H1 (cell line): ENCODE results near the gene TTC21A. TPM values are rescaled to one million over a fixed set of nuclear protein-coding genes. Genes with fewer than 3 reads are reported as not detected.

Experiments used
- CTCF ChIA-PET: fragments of 300-600 bp; sonication (Branson Sonifier 250); formaldehyde crosslinking; loops from one replicate; lab custom pipeline; 2021; ENCODE audit not compliant: partially characterized antibody; lab: Charles Lee
- POLR2A ChIA-PET: fragments of 300-600 bp; sonication (Branson Sonifier 250); formaldehyde crosslinking; loops from one replicate; lab custom pipeline; 2021; ENCODE audit warnings: inconsistent platforms; ENCODE audit not compliant: partially characterized antibody; lab: Charles Lee
- DNase-seq, 2 experiments: peaks; one replicate each; pipeline versions ENCODE4 v3.0.0 to v3.0.0-alpha.2; 2010 to 2022; ENCODE audit warnings: low spot score in 2 of 2, low read depth in 1 of 2, mixed read lengths in 1 of 2
- FAIRE-seq: peaks from 2 replicates; lab custom pipeline; 2011; peaks lifted over from hg19 to GRCh38; lab: Jason Lieb, UNC
- H2AFZ ChIP-seq: 2 replicates; pipeline ENCODE4 v1.8.1; 2012; ENCODE audit warnings: low read length, inconsistent platforms
- H2AK5ac ChIP-seq: 2 replicates; pipeline ENCODE4 v1.6.1; 2013; ENCODE audit warnings: low read depth, low read length
- H2BK120ac ChIP-seq: replicated peaks from 2 replicates; pipeline ENCODE3; 2013; ENCODE audit warnings: low read depth, low read length, inconsistent platforms
- H2BK12ac ChIP-seq: 2 replicates; pipeline ENCODE4 v1.6.1; 2013; ENCODE audit warnings: low read depth, low read length
- H2BK15ac ChIP-seq: 2 replicates; pipeline ENCODE4 v1.6.1; 2013; ENCODE audit warnings: low read length
- H2BK20ac ChIP-seq: 2 replicates; pipeline ENCODE4 v1.6.1; 2013; ENCODE audit warnings: low read length
- H2BK5ac ChIP-seq: 2 replicates; pipeline ENCODE4 v1.6.1; 2013; ENCODE audit warnings: low read depth, low read length
- H3K14ac ChIP-seq: 2 replicates; pipeline ENCODE4 v1.6.1; 2013; ENCODE audit warnings: inconsistent platforms; ENCODE audit not compliant: insufficient read length
- H3K18ac ChIP-seq: 2 replicates; pipeline ENCODE4 v1.6.1; 2013; ENCODE audit warnings: low read length; ENCODE audit errors: extremely low read depth
- H3K23ac ChIP-seq: 2 replicates; pipeline ENCODE4 v1.6.1; 2013; ENCODE audit warnings: inconsistent platforms; ENCODE audit not compliant: insufficient read length
- H3K23me2 ChIP-seq: 2 replicates; pipeline ENCODE4 v1.6.1; 2013; ENCODE audit warnings: low read depth, low read length
- H3K27ac ChIP-seq: 2 replicates; pipeline ENCODE4 v1.6.1; 2011; ENCODE audit warnings: low read depth, low read length, inconsistent platforms
- H3K27me3 ChIP-seq, 4 experiments: replicated peaks in 1 of 4; 1 replicate in 1 of 4; 2 replicates in 3 of 4; pipeline versions ENCODE4 v1.6.1 to v1.8.1; 2011 to 2013; ENCODE audit warnings: low read length in 3 of 4, mild to moderate bottlenecking in 3 of 4, inconsistent platforms in 2 of 4, mixed read lengths in 2 of 4, moderate library complexity in 1 of 4; ENCODE audit not compliant: control insufficient read depth in 3 of 4, insufficient read depth in 3 of 4; ENCODE audit errors: extremely low read depth in 1 of 4
- H3K36me3 ChIP-seq, 4 experiments: 2 replicates each; pipeline versions ENCODE4 v1.6.1 to v1.8.1; 2011 to 2013; ENCODE audit warnings: mild to moderate bottlenecking in 4 of 4, low read length in 3 of 4, moderate library complexity in 2 of 4, control low read depth in 1 of 4, inconsistent platforms in 1 of 4; ENCODE audit not compliant: insufficient read depth in 4 of 4, control insufficient read depth in 2 of 4
- H3K4ac ChIP-seq: replicated peaks from 2 replicates; pipeline ENCODE3; 2013; ENCODE audit warnings: low read length, low read depth, mixed read lengths, inconsistent platforms; ENCODE audit not compliant: insufficient read length
- H3K4me1 ChIP-seq, 4 experiments: replicated peaks in 1 of 4; 1 replicate in 1 of 4; 2 replicates in 3 of 4; pipeline versions ENCODE4 v1.6.1 to v1.8.1; 2011 to 2013; ENCODE audit warnings: low read length in 3 of 4, inconsistent platforms in 2 of 4, mixed read lengths in 1 of 4; ENCODE audit not compliant: insufficient read depth in 4 of 4, control insufficient read depth in 3 of 4
- H3K4me2 ChIP-seq, 2 experiments: 2 replicates each; pipeline versions ENCODE4 v1.6.1 to v1.8.1; 2011 to 2013; ENCODE audit warnings: low read depth in 2 of 2, low read length in 2 of 2, control low read depth in 1 of 2, inconsistent platforms in 1 of 2, mild to moderate bottlenecking in 1 of 2; ENCODE audit not compliant: insufficient read depth in 1 of 2
- H3K4me3 ChIP-seq, 4 experiments: fragments of 200-600, 300-600 bp in 1 of 4; sonication (generic), shearing (Covaris generic), sonication (Bioruptor Twin) in 1 of 4; 2 replicates each; pipeline versions ENCODE4 v1.5.1 to v1.8.1; 2011 to 2016; ENCODE audit warnings: low read length in 4 of 4, low read depth in 3 of 4, control low read depth in 2 of 4, inconsistent platforms in 2 of 4, mild to moderate bottlenecking in 2 of 4, mixed read lengths in 1 of 4, moderate library complexity in 1 of 4; ENCODE audit not compliant: insufficient read depth in 2 of 4; ENCODE audit errors: extremely low read depth in 1 of 4
- H3K56ac ChIP-seq: replicated peaks from 2 replicates; pipeline ENCODE3; 2013; ENCODE audit warnings: low read depth, mild to moderate bottlenecking, mixed read lengths, low read length, inconsistent platforms; ENCODE audit not compliant: insufficient read length
- H3K79me1 ChIP-seq: 2 replicates; pipeline ENCODE4 v1.6.1; 2013; ENCODE audit warnings: low read depth, low read length, control low read depth
- H3K79me2 ChIP-seq, 2 experiments: 2 replicates each; pipeline versions ENCODE4 v1.6.1 to v1.8.1; 2012 to 2013; ENCODE audit warnings: low read length in 2 of 2, mild to moderate bottlenecking in 2 of 2, inconsistent platforms in 1 of 2; ENCODE audit not compliant: insufficient read depth in 2 of 2, control insufficient read depth in 1 of 2
- H3K9ac ChIP-seq, 4 experiments: replicated peaks in 1 of 4; 1 replicate in 1 of 4; 2 replicates in 3 of 4; pipeline versions ENCODE4 v1.6.1 to v1.8.1; 2011 to 2013; ENCODE audit warnings: low read depth in 3 of 4, low read length in 3 of 4, control low read depth in 2 of 4, mild to moderate bottlenecking in 2 of 4, moderate library complexity in 2 of 4, inconsistent platforms in 1 of 4; ENCODE audit errors: extremely low read depth in 1 of 4
- H3K9me3 ChIP-seq, 2 experiments: 2 replicates each; pipeline versions ENCODE4 v1.6.1 to v1.8.1; 2012 to 2013; ENCODE audit warnings: mild to moderate bottlenecking in 2 of 2, moderate library complexity in 2 of 2, control low read depth in 1 of 2, inconsistent platforms in 1 of 2, low read depth in 1 of 2, low read length in 1 of 2, mixed read lengths in 1 of 2; ENCODE audit not compliant: insufficient read depth in 2 of 2
- H4K20me1 ChIP-seq, 2 experiments: replicated peaks in 1 of 2; 2 replicates each; pipeline versions ENCODE3 to v1.8.1; 2011 to 2013; ENCODE audit warnings: inconsistent platforms in 2 of 2, low read length in 2 of 2, mild to moderate bottlenecking in 1 of 2; ENCODE audit not compliant: insufficient read depth in 2 of 2, control insufficient read depth in 1 of 2
- H4K5ac ChIP-seq: 2 replicates; pipeline ENCODE4 v1.6.1; 2013; ENCODE audit warnings: low read length, low read depth, mixed read lengths, inconsistent platforms; ENCODE audit not compliant: insufficient read length
- H4K8ac ChIP-seq: 2 replicates; pipeline ENCODE4 v1.8.0; 2013; ENCODE audit warnings: mild to moderate bottlenecking, moderate library complexity, low read length, inconsistent platforms; ENCODE audit not compliant: insufficient read depth; ENCODE audit errors: extremely low read depth
- H4K91ac ChIP-seq: replicated peaks from 2 replicates; pipeline ENCODE3; 2013; ENCODE audit warnings: low read length, mixed read lengths, inconsistent platforms; ENCODE audit not compliant: insufficient read length
- BCL11A ChIP-seq, 2 experiments: IDR thresholded peaks; one replicate each; pipeline ENCODE4 v1.6.1; 2011; ENCODE audit warnings: low read depth in 2 of 2, low read length in 2 of 2, mild to moderate bottlenecking in 2 of 2
- BRCA1 ChIP-seq: IDR thresholded peaks from 2 replicates; pipeline ENCODE4 v1.6.1; 2012; ENCODE audit warnings: low read depth, low read length, improper control_type of control experiment
- CBX8 ChIP-seq: fragments of 300-800, 300-1000 bp; sonication (generic); IDR thresholded peaks from 2 replicates; pipeline ENCODE4 v1.7.1; 2016; ENCODE audit warnings: low read depth, low read length, borderline replicate concordance
- CEBPB ChIP-seq: IDR thresholded peaks from 2 replicates; pipeline ENCODE4 v1.6.1; 2012; ENCODE audit warnings: low read depth, low read length
- EGR1 ChIP-seq: IDR thresholded peaks from 2 replicates; pipeline ENCODE4 v1.6.1; 2011; ENCODE audit warnings: low read depth, low read length, borderline replicate concordance
- GTF2F1 ChIP-seq: IDR thresholded peaks from 2 replicates; pipeline ENCODE4 v1.6.1; 2012; ENCODE audit warnings: low read depth, low read length, improper control_type of control experiment, borderline replicate concordance
- KDM1A ChIP-seq: fragments of 200-600, 300-600 bp; sonication (generic); IDR thresholded peaks from 2 replicates; pipeline ENCODE4 v1.7.1; 2016; ENCODE audit warnings: mild to moderate bottlenecking, low read length, borderline replicate concordance
- PHF8 ChIP-seq: fragments of 200-600 bp; sonication (generic); conservative IDR thresholded peaks from 2 replicates; pipeline ENCODE4 v1.7.1; 2012; ENCODE audit warnings: low read depth, mild to moderate bottlenecking, inconsistent platforms, low read length, moderate library complexity
- POU5F1 ChIP-seq: IDR thresholded peaks from 2 replicates; pipeline ENCODE4 v1.6.1; 2011; ENCODE audit warnings: low read depth, mild to moderate bottlenecking, low read length, moderate library complexity
- RAD21 ChIP-seq, 2 experiments: IDR thresholded peaks in 1 of 2; conservative IDR thresholded peaks in 1 of 2; 2 replicates each; pipeline ENCODE4 v1.6.1; 2011; ENCODE audit warnings: low read depth in 2 of 2, low read length in 2 of 2, improper control_type of control experiment in 1 of 2, inconsistent platforms in 1 of 2, mild to moderate bottlenecking in 1 of 2, moderate library complexity in 1 of 2
- SP4 ChIP-seq: IDR thresholded peaks from 2 replicates; pipeline ENCODE4 v1.6.1; 2012; ENCODE audit warnings: low read length, inconsistent platforms
- SRF ChIP-seq: IDR thresholded peaks from 2 replicates; pipeline ENCODE4 v1.6.1; 2011; ENCODE audit warnings: mild to moderate bottlenecking, low read depth, low read length, moderate library complexity
- TBP ChIP-seq: IDR thresholded peaks from 2 replicates; pipeline ENCODE4 v1.6.1; 2011; ENCODE audit warnings: low read depth, low read length, improper control_type of control experiment
- TEAD4 ChIP-seq: IDR thresholded peaks from 2 replicates; pipeline ENCODE4 v1.6.1; 2012; ENCODE audit warnings: low read depth, low read length, inconsistent platforms, mixed read lengths
- ZNF274 ChIP-seq: IDR thresholded peaks from 2 replicates; pipeline ENCODE4 v1.7.0; 2012; ENCODE audit warnings: low read length, borderline replicate concordance; ENCODE audit errors: extremely low read depth
- WGBS, 2 experiments: shearing (Covaris generic) in 1 of 2; methylation state at CpG; one replicate each; pipeline versions ENCODE4 v1.1.6 to v1.1.7; 2013 to 2015; ENCODE audit warnings: low lambda C conversion rate in 2 of 2, mixed read lengths in 2 of 2, inconsistent platforms in 1 of 2, low coverage in 1 of 2, missing lambda C conversion rate in 1 of 2; ENCODE audit not compliant: insufficient replicate concordance in 2 of 2, insufficient coverage in 1 of 2, insufficient read length in 1 of 2; ENCODE audit errors: extremely low coverage in 1 of 2, missing lambda C conversion rate in 1 of 2; 5-methylcytosine and 5-hydroxymethylcytosine counted together
- polyA plus RNA-seq, 7 experiments: library from polyadenylated mRNA; depleted of rRNA in 3 of 7; stranded (reverse) in 5 of 7; unstranded in 2 of 7; fragments of >200 nt in 5 of 7; fragments of 200-250 nt in 2 of 7; gene quantifications; 1 replicate in 5 of 7; 2 replicates in 1 of 7; 4 replicates in 1 of 7; pipeline versions ENCODE4 v1.2.1 to v1.2.3, GENCODE V29; 2011 to 2013; ENCODE audit warnings: missing spikeins in 2 of 7, mixed read lengths in 2 of 7
- total RNA-seq: library from RNA; stranded (reverse); fragmentation: NEBNext Ultra II Directional; extraction: Animal tissue kit (Norgen Biotek cat#: 25700); gene quantifications from 2 replicates; pipeline ENCODE4 v1.2.1, GENCODE V29; 2021

Gene TTC21A
- total and polyA plus RNA-seq, 2 of the 8 experiments (the other 6 are each of a cell fraction or from before 2014, with no cell fraction given): 2.3 to 2.8 TPM

DNA sequence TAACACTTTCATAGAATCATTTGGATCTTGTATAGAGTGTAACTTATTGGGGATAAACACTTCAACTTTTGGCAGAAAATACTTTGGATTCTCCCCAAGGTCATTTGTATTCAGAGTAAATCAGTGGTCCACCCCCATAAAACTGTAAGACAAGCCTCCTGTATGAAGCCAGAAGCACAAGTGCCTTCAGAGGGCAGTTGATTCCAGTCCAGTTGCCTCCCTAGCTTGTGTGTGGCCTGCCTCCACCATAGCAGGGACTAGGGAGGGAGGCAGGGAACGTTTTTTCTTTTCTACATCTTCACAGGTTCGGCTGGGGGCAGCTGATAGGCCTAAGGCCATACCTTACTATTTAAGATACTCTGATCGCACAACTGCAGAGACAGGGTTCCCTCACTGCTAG is 11.7 kb upstream of the TTC21A start:
- H4K5ac ChIP-seq: no peak overlapping the region
- no peak overlapping the region for H2BK5ac ChIP-seq
- H4K8ac ChIP-seq: no peak overlapping the region
- no peak overlapping the region for H2AFZ ChIP-seq
- H3K79me1 ChIP-seq: no peaks in the 10 kb centered on the region
- H3K23ac ChIP-seq: no peak overlapping the region
- peaks cover 22 to 57% (median 50%) of the 10 kb centered on the region in 4 experiments for H3K36me3 ChIP-seq
- no peaks in the 10 kb centered on the region; the same call in 1 of the 2 replicates for H3K23me2 ChIP-seq
- DNase-seq: peak in 1 of 2 experiments; percentile 24
- ChIA-PET POLR2A (interaction anchor here (0.6 kb wide), 1 partner anchor 26 kb away, joined by 3 read pairs; no protein-coding TSS in a partner anchor), CTCF (interaction anchor here (1.3 to 3.2 kb wide), 2 partner anchors 96 to 193 kb away, joined by 3 to 16 read pairs; partner anchors contain the start of gene XIRP1)
- H3K27ac ChIP-seq: no peak overlapping the region
- H2BK12ac ChIP-seq: no peak overlapping the region
- no peak overlapping the region for H3K4me2 ChIP-seq
- no peaks in the 10 kb centered on the region for H3K4me1 ChIP-seq
- no peak overlapping the region for H3K4me3 ChIP-seq
- peaks cover 0 to 2% (median 0%) of the 10 kb centered on the region in 4 experiments; a peak in 1 of 7 replicates for H3K27me3 ChIP-seq
- H3K18ac ChIP-seq: no peak overlapping the region
- H3K4ac ChIP-seq: no peak overlapping the region
- no peaks in the 10 kb centered on the region; a peak in 1 of 4 replicates for H3K9me3 ChIP-seq
- H2BK15ac ChIP-seq: no peak overlapping the region
- no peak for FAIRE-seq
- H3K56ac ChIP-seq: no peak overlapping the region
- WGBS, 2 experiments: 90% methylated on average over 3 of the region's 3 CpGs; no CpG with 5 or more reads in 1 of the 2 experiments
- H2BK20ac ChIP-seq: no peak overlapping the region
- H2BK120ac ChIP-seq: no peak overlapping the region
- no peak overlapping the region for H3K14ac ChIP-seq
- no peak overlapping the region for H4K91ac ChIP-seq
- no peak overlapping the region for H2AK5ac ChIP-seq
- no peaks in the 10 kb centered on the region for H3K79me2 ChIP-seq
- peaks cover 0 to 3% of the 10 kb centered on the region in 2 experiments for H4K20me1 ChIP-seq
- H3K9ac ChIP-seq: no peak overlapping the region
- TF ChIP-seq CEBPB (no peak), GTF2F1 (no peak), TBP (no peak), CBX8 (no peak), POU5F1 (no peak), BCL11A (IDR thresholded peaks at IDR 0.05; ENCODE audit: low read depth in 2 of 2, low read length in 2 of 2) (no peak), SP4 (no peak), EGR1 (no peak), BRCA1 (no peak), KDM1A (no peak), SRF (no peak), ZNF274 (no peak), RAD21 (IDR thresholded peaks at IDR 0.05 in 1 of 2, conservative IDR thresholded peaks at IDR 0.05 in 1 of 2; ENCODE audit: low read depth in 2 of 2, low read length in 2 of 2) (no peak), PHF8 (no peak), TEAD4 (no peak)
